Spleen (tissue), 11 donors: ENCODE results near the gene ARHGEF10L. TPM values are rescaled to one million over a fixed set of nuclear protein-coding genes. Genes with fewer than 3 reads are reported as not detected.
A peak's percentile ranks its signal among the peaks of the same experiment; 100 is the strongest.

Experiments
- DNase-seq: peaks from one replicate; pipeline ENCODE4 v3.0.0-alpha.2; 2020
- H3K27ac ChIP-seq, 8 donors: fragments of 200-600 bp; sonication (generic) in 7 of 8; 1 replicate in 4 of 8; 2 replicates in 4 of 8; pipeline versions ENCODE4 v1.5.0 to v1.8.0; 2016 to 2021; ENCODE audit warnings: inconsistent platforms in 4 of 8, mild to moderate bottlenecking in 4 of 8, moderate library complexity in 1 of 8
- H3K27me3 ChIP-seq, 7 donors: fragments of 200-600 bp; sonication (generic) in 6 of 7; replicated peaks in 1 of 7; 1 replicate in 4 of 7; 2 replicates in 3 of 7; pipeline versions ENCODE4 v1.5.0 to v1.8.0; 2016 to 2021; ENCODE audit warnings: inconsistent platforms in 3 of 7, mild to moderate bottlenecking in 1 of 7
- H3K36me3 ChIP-seq, 6 donors: fragments of 200-600 bp; sonication (generic) in 5 of 6; 1 replicate in 4 of 6; 2 replicates in 2 of 6; pipeline versions ENCODE4 v1.5.0 to v1.8.0; 2016 to 2021; ENCODE audit warnings: inconsistent platforms in 2 of 6
- H3K4me1 ChIP-seq, 6 donors: fragments of 200-600 bp; sonication (generic) in 5 of 6; 1 replicate in 3 of 6; 2 replicates in 3 of 6; pipeline versions ENCODE4 v1.5.0 to v1.8.0; 2016 to 2021; ENCODE audit warnings: inconsistent platforms in 3 of 6
- H3K4me3 ChIP-seq, 8 donors: fragments of 200-600 bp; sonication (generic) in 7 of 8; 1 replicate in 4 of 8; 2 replicates in 4 of 8; pipeline versions ENCODE4 v1.5.0 to v1.8.0; 2016 to 2021; ENCODE audit warnings: inconsistent platforms in 4 of 8, mild to moderate bottlenecking in 4 of 8, moderate library complexity in 2 of 8
- H3K9me3 ChIP-seq, 8 donors: fragments of 200-600 bp; sonication (generic) in 7 of 8; 1 replicate in 4 of 8; 2 replicates in 4 of 8; pipeline versions ENCODE4 v1.5.0 to v1.8.0; 2016 to 2021; ENCODE audit warnings: inconsistent platforms in 4 of 8
- POLR2A ChIP-seq, 3 donors: fragments of 450-650 bp; IDR thresholded peaks; one replicate each; pipeline ENCODE4 v1.5.1; 2017; ENCODE audit warnings: antibody characterized with exemption in 3 of 3, mild to moderate bottlenecking in 1 of 3
- POLR2AphosphoS5 ChIP-seq, 3 donors: sonication (generic); formaldehyde crosslinking; IDR thresholded peaks; one replicate each; pipeline ENCODE4 v1.5.1; 2017; ENCODE audit warnings: antibody characterized with exemption in 3 of 3
- WGBS, 5 donors: extraction: QIAGEN DNeasy Blood & Tissue Kit in 3 of 5; methylation state at CpG; one replicate each; pipeline versions ENCODE4 v1.1.5 to v1.1.7; 2013 to 2018; 5-methylcytosine and 5-hydroxymethylcytosine counted together
- intact Hi-C: fragments of 100-400 bp; cut with DNase I; formaldehyde crosslinking; loops from one replicate; pipeline ENCODE4 v1.15.0; 2023; ENCODE audit warnings: low total_unique reads
- polyA plus RNA-seq, 3 donors: library from polyadenylated mRNA; stranded (reverse); fragments of 200-250 nt; gene quantifications; one replicate each; pipeline ENCODE4 v1.2.1, GENCODE V29; 2013
- total RNA-seq, 7 donors: library from RNA; depleted of rRNA in 3 of 7; stranded (reverse); fragments of >200 nt in 3 of 7; fragmentation: NEBNext Ultra II Directional in 4 of 7; extraction: Animal tissue kit (Norgen Biotek cat#: 25700) in 4 of 7; gene quantifications; one replicate each; pipeline versions ENCODE4 v1.1.0 to v1.2.1, GENCODE V29; 2016 to 2021
- TF ChIP-seq, protein P1 (sequence below), 11 experiments: fragments of 200-600 bp in 7 of 11; fragments of 450-650 bp in 4 of 11; sonication (generic) in 4 of 11; IDR thresholded peaks in 8 of 11; conservative IDR thresholded peaks in 3 of 11; 1 replicate in 7 of 11; 2 replicates in 4 of 11; pipeline versions ENCODE4 v1.4.0 to v1.8.0; 2016 to 2021; ENCODE audit warnings: antibody characterized with exemption in 11 of 11, inconsistent platforms in 4 of 11, mild to moderate bottlenecking in 1 of 11
- donor health status: healthy with polysubstance abuse.
- donor health status: DM: no; HTN: no; CAD: no; lungs with moderate emphysema.
- donor health status: DM: no; HTN: no; CAD: no.
- donor health status: Bipolar disorder and iron deficiency.
- donor health status: healthy.
- donor health status: DM: no; HTN: no; CAD: no.
- donor health status: DM: yes; HTN: yes; CAD: no.

The ARHGEF10L gene
- total and polyA plus RNA-seq, 10 donors = 10.0 to 40.9 (median 21.4) TPM

DNA sequence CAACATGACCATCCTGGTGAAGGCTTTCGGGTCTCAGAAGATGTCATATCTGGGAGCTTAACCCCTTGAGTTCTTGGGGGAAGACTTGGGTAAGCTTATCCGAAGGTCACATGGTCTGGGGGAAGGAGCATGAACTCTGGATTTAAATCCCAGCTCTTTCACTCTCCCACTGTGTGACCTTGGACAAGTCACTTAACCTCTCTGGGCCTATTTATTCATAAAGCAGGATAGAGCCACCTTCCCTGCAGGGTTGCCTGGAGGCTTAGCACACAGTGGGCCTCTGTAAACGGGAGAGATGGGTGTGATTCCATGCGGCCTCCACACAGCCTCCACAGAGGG is 8.2 kb upstream of the ARHGEF10L start:
- no peak overlapping the region for H3K4me3 ChIP-seq
- peaks cover 0 to 25% (median 0%) of the 10 kb centered on the region in 7 donors for H3K27me3 ChIP-seq
- H3K27ac ChIP-seq = peak overlapping the region in 5 of 8 donors; percentile 60 to 72 (median 67)
- 61 to 81% (median 66%) methylated on average over 4 of the region's 4 CpGs for WGBS, 5 donors
- H3K36me3 ChIP-seq = no peaks in the 10 kb centered on the region
- DNase-seq = no peak
- H3K9me3 ChIP-seq = no peaks in the 10 kb centered on the region
- TF ChIP-seq POLR2AphosphoS5 (IDR thresholded peaks at IDR 0.05) (no peak), POLR2A (IDR thresholded peaks at IDR 0.05) (no peak)
- TF ChIP-seq, protein P1, sequence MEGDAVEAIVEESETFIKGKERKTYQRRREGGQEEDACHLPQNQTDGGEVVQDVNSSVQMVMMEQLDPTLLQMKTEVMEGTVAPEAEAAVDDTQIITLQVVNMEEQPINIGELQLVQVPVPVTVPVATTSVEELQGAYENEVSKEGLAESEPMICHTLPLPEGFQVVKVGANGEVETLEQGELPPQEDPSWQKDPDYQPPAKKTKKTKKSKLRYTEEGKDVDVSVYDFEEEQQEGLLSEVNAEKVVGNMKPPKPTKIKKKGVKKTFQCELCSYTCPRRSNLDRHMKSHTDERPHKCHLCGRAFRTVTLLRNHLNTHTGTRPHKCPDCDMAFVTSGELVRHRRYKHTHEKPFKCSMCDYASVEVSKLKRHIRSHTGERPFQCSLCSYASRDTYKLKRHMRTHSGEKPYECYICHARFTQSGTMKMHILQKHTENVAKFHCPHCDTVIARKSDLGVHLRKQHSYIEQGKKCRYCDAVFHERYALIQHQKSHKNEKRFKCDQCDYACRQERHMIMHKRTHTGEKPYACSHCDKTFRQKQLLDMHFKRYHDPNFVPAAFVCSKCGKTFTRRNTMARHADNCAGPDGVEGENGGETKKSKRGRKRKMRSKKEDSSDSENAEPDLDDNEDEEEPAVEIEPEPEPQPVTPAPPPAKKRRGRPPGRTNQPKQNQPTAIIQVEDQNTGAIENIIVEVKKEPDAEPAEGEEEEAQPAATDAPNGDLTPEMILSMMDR (IDR thresholded peaks at IDR 0.05 in 8 of 11, conservative IDR thresholded peaks at IDR 0.05 in 3 of 11) = no peak
- H3K4me1 ChIP-seq = peaks cover 0 to 34% (median 1%) of the 10 kb centered on the region in 6 donors
- intact Hi-C loops = no loop called here

DNA sequence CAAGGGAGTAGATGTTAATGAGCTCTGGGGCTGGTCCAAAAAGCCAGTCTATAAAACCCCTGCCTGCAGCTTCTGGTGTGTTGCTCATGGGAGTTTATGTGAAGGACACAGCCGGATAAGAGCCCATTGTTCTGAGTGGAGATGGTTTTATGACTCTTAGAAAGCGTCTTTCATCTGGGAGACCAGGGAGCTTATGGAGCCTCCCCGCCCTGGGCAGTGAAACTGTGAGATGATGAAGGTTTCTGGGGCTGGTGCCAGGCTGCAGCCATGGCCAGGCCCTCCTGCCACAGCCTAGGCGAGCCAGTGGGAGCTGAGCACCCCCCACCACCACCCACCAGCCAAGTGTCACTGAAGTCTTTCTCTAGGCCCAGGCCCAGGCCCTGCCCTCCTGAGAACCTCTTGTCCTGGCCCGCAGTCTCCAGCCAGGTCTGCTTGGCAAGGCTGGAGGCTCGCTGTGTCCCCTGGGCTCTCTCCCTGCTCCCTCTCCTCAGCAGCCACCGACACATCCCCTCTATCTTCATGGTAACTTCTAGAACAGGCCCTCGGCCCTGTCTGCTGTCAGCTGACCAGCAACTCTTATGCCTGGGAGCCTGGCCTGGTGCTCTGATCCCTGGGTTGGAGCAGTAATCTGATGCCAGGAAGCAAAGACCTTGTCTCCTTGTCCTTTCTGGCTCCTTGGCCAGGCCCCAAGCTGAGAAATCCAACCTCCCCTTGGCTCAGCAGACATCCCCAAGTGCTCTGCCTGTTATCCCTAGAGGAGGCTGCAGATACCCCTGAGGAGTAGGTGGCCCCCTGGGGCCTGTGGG is 7.6 kb upstream of the ARHGEF10L start:
- no peak for DNase-seq
- whole genome bisulfite sequencing, 5 donors = 60 to 84% (median 75%) methylated on average over 6 to 8 of the region's 8 CpGs
- Histone ChIP-seq H3K9me3 (no peaks in the 10 kb centered on the region), H3K4me1 (peaks cover 0 to 37% (median 4%) of the 10 kb centered on the region in 6 donors), H3K36me3 (no peaks in the 10 kb centered on the region), H3K4me3 (no peak overlapping the region), H3K27ac (peak overlapping the region in 7 of 8 donors; percentile 21 to 72 (median 64)), H3K27me3 (peaks cover 0 to 25% (median 0%) of the 10 kb centered on the region in 7 donors)
- TF ChIP-seq, protein P1 (IDR thresholded peaks at IDR 0.05 in 8 of 11, conservative IDR thresholded peaks at IDR 0.05 in 3 of 11) = no peak
- TF ChIP-seq POLR2A (IDR thresholded peaks at IDR 0.05) (no peak), POLR2AphosphoS5 (IDR thresholded peaks at IDR 0.05) (peak in 2 of 3 donors; percentile 27 to 39)
- intact Hi-C loops = no loop called here

DNA sequence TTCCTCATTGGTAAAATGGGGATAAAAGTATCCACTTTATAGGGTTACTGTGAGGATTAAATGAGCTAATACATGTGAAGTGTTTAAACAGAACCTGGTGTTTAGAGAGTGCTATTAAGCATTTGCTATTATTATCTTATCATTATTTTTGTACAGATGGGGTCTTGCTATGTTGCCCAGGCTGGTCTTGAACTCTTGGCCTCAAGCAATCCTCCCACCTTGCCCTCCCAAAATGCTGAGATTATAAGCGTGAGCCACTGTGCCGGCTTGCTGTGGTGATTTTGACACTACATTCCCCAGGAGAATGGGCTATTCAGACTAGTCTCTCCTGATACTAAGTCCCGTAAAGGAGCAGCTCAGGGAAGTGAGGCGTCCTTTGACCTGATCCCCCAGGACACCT is 6.3 kb upstream of the ARHGEF10L start:
- no peak for DNase-seq
- H3K9me3 ChIP-seq = no peaks in the 10 kb centered on the region
- H3K36me3 ChIP-seq = no peaks in the 10 kb centered on the region
- H3K4me3 ChIP-seq = no peak overlapping the region
- peaks cover 0 to 31% (median 0%) of the 10 kb centered on the region in 7 donors for H3K27me3 ChIP-seq
- peak overlapping the region in 2 of 8 donors; percentile 67 to 69 for H3K27ac ChIP-seq
- intact Hi-C loops = no loop called here
- H3K4me1 ChIP-seq = peaks cover 0 to 33% (median 4%) of the 10 kb centered on the region in 6 donors
- WGBS, 5 donors = 91 to 98% (median 96%) methylated on average over 4 of the region's 4 CpGs
- TF ChIP-seq, protein P1 (IDR thresholded peaks at IDR 0.05 in 8 of 11, conservative IDR thresholded peaks at IDR 0.05 in 3 of 11) = no peak
- no peak for TF ChIP-seq POLR2AphosphoS5 (IDR thresholded peaks at IDR 0.05)

DNA sequence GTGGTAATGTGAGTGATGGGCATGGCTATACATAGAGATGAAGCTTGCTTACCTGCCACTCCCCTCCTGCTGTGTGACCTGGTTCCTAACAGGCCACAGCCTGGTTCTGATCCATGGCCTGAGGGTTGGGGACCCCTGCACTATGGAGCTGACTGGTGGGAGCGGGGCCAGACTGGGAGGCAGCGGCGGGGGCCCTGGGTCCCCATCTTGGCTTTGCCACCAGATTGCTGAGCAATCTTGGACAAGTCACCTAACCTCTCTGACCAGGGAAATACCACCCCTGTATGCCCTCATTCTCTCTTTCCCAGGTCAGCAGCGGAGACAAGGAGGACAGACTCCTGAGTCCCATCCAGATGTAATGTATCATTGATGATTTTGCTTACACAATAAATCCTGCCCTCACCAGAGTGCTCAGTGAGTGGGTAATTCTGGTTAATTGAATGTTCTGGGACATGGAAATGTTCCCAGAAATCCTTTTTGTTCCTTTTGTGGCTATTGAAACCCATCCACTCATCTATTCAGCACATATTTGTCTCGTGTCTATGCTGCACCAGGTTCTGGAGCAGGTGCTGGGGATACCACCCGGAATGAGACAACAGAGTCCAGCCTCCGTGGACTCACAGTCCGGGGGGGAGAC is 4.1 kb upstream of the ARHGEF10L start:
- Histone ChIP-seq H3K27me3 (peaks cover 0 to 44% (median 16%) of the 10 kb centered on the region in 7 donors), H3K27ac (no peak overlapping the region), H3K4me1 (peaks cover 3 to 50% (median 14%) of the 10 kb centered on the region in 6 donors), H3K9me3 (no peaks in the 10 kb centered on the region), H3K4me3 (no peak overlapping the region), H3K36me3 (no peaks in the 10 kb centered on the region)
- no peak for TF ChIP-seq POLR2A (IDR thresholded peaks at IDR 0.05)
- TF ChIP-seq, protein P1 (IDR thresholded peaks at IDR 0.05 in 8 of 11, conservative IDR thresholded peaks at IDR 0.05 in 3 of 11) = no peak
- no peak for TF ChIP-seq POLR2AphosphoS5 (IDR thresholded peaks at IDR 0.05)
- intact Hi-C loops = no loop called here
- DNase-seq = no peak
- 90 to 92% (median 92%) methylated on average over 8 of the region's 8 CpGs for WGBS, 5 donors
